K562 (cell line): Measurements from ENCODE around the gene BACE2. TPM values are rescaled to one million over a fixed set of nuclear protein-coding genes. Genes with fewer than 3 reads are reported as not detected.

Source experiments
- ATAC-seq: fragments of 200-7000 bp; cut with Tn5 transposase; 3 replicates; pipeline ENCODE4 v1.9.1; 2020; ENCODE audit warnings: moderate library complexity
- BruUV-seq: library from RNA; stranded (reverse); fragments of 400-500 nt; replicated peaks from 2 replicates; lab custom pipeline; 2021; lab: Mats Ljungman, UMichigan
- CTCF ChIA-PET: fragments of 300-600 bp; formaldehyde crosslinking; extraction: SDS; loops from one replicate; lab custom pipeline; 2021; ENCODE audit warnings: low intra/inter-chr PET ratio; lab: Yijun Ruan, JAX
- POLR2A ChIA-PET: fragments of 300-600, 350-650 bp; sonication (Branson Sonifier 250); formaldehyde crosslinking; extraction: SDS; loops from one replicate; lab custom pipeline; 2021; ENCODE audit warnings: antibody characterized with exemption, inconsistent platforms; lab: Yijun Ruan, JAX
- DNase-seq, 4 experiments: peaks; one replicate each; pipeline versions ENCODE4 v3.0.0 to v3.0.0-alpha.2; 2011 to 2018; ENCODE audit warnings: low spot score in 3 of 4, mixed read lengths in 3 of 4; ENCODE audit errors: extremely low read depth in 1 of 4
- FAIRE-seq: peaks from 2 replicates; lab custom pipeline; 2011; peaks lifted over from hg19 to GRCh38; lab: Jason Lieb, UNC
- H2AFZ ChIP-seq: 2 replicates; pipeline ENCODE4 v1.6.0; 2011; ENCODE audit warnings: low read depth, low read length, control low read depth, inconsistent platforms
- H3K27ac ChIP-seq: fragments of 200-600 bp; 3 replicates; pipeline ENCODE4 v1.8.0; 2011; ENCODE audit warnings: low read depth, mild to moderate bottlenecking, control low read depth, inconsistent platforms, low read length, moderate library complexity, mixed read lengths; ENCODE audit errors: extremely low read depth
- H3K27me3 ChIP-seq, 2 experiments: fragments of 300-600 bp in 1 of 2; 2 replicates in 1 of 2; 3 replicates in 1 of 2; pipeline versions ENCODE4 v1.6.0 to v1.8.0; 2011; ENCODE audit warnings: inconsistent platforms in 2 of 2, low read length in 2 of 2, mild to moderate bottlenecking in 1 of 2, mixed read lengths in 1 of 2, moderate library complexity in 1 of 2; ENCODE audit not compliant: control insufficient read depth in 2 of 2, insufficient read depth in 2 of 2
- H3K36me3 ChIP-seq: fragments of 300-600 bp; 3 replicates; pipeline ENCODE4 v1.8.0; 2011; ENCODE audit warnings: mild to moderate bottlenecking, low read length, inconsistent platforms; ENCODE audit not compliant: control insufficient read depth, insufficient read depth
- H3K4me1 ChIP-seq, 2 experiments: fragments of 200-600 bp in 1 of 2; replicated peaks in 1 of 2; 2 replicates in 1 of 2; 3 replicates in 1 of 2; pipeline versions ENCODE4 v1.5.1 to v1.8.0; 2011; ENCODE audit warnings: inconsistent platforms in 2 of 2, low read length in 2 of 2, mild to moderate bottlenecking in 1 of 2, mixed read lengths in 1 of 2, moderate library complexity in 1 of 2; ENCODE audit not compliant: control insufficient read depth in 2 of 2, insufficient read depth in 2 of 2
- H3K4me2 ChIP-seq: 2 replicates; pipeline ENCODE4 v1.6.1; 2011; ENCODE audit warnings: low read length, control low read depth, inconsistent platforms, mixed read lengths; ENCODE audit not compliant: insufficient read depth
- H3K4me3 ChIP-seq: fragments of 200-600 bp; sonication (generic), shearing (Covaris generic); 2 replicates; pipeline ENCODE4 v1.5.1; 2016; ENCODE audit warnings: control low read depth, inconsistent platforms
- H3K79me2 ChIP-seq: fragments of 200-600 bp; 3 replicates; pipeline ENCODE4 v1.8.0; 2011; ENCODE audit warnings: low read length, inconsistent platforms; ENCODE audit not compliant: control insufficient read depth, insufficient read depth
- H3K9ac ChIP-seq, 2 experiments: 2 replicates each; pipeline versions ENCODE4 v1.6.0 to v1.6.1; 2011; ENCODE audit warnings: low read depth in 2 of 2, low read length in 2 of 2, control low read depth in 1 of 2, inconsistent platforms in 1 of 2, mild to moderate bottlenecking in 1 of 2, mixed read lengths in 1 of 2; ENCODE audit not compliant: insufficient read depth in 1 of 2
- H3K9me1 ChIP-seq: one replicate; pipeline ENCODE4 v1.6.0; 2011; ENCODE audit warnings: inconsistent platforms, mild to moderate bottlenecking, low read length, moderate library complexity; ENCODE audit not compliant: control insufficient read depth, insufficient read depth
- H3K9me3 ChIP-seq: replicated peaks from 2 replicates; pipeline ENCODE4 v1.5.1; 2011; ENCODE audit warnings: low read depth, low read length, inconsistent platforms; ENCODE audit not compliant: control insufficient read depth, insufficient read depth
- H4K20me1 ChIP-seq: replicated peaks from 2 replicates; pipeline ENCODE4 v1.6.1; 2011; ENCODE audit warnings: low read length, inconsistent platforms, mixed read lengths; ENCODE audit not compliant: control insufficient read depth, insufficient read depth
- CREBBP ChIP-seq: IDR thresholded peaks from one replicate; pipeline ENCODE4 v1.6.1; 2012; ENCODE audit warnings: low read depth, mild to moderate bottlenecking, control low read depth, inconsistent platforms, low read length
- ELF2 ChIP-seq: fragments of 250-450 bp; sonication (Bioruptor Pico); IDR thresholded peaks from 2 replicates; pipeline ENCODE4 v1.5.0; 2021; ENCODE audit warnings: mild to moderate bottlenecking
- GTF2E2 ChIP-seq: fragments of 200-800 bp; sonication (Bioruptor generic); IDR thresholded peaks from 2 replicates; pipeline ENCODE4 v1.6.1; 2016; ENCODE audit warnings: missing genetic modification characterization, missing compliant biosample characterization
- KLF6 ChIP-seq: fragments of 250-450 bp; sonication (Bioruptor Pico); IDR thresholded peaks from 2 replicates; pipeline ENCODE4 v1.4.0; 2020; ENCODE audit warnings: mild to moderate bottlenecking, moderate library complexity, borderline replicate concordance
- NFIX ChIP-seq: fragments of 250-450 bp; sonication (Bioruptor Pico); IDR thresholded peaks from 2 replicates; pipeline ENCODE4 v1.4.0; 2020; ENCODE audit warnings: low read depth, mild to moderate bottlenecking, moderate library complexity
- PML ChIP-seq: IDR thresholded peaks from 2 replicates; pipeline ENCODE4 v1.6.1; 2012; ENCODE audit warnings: low read length, inconsistent platforms
- RAD21 ChIP-seq, 2 experiments: fragments of 250-450 bp in 1 of 2; fragments of 450-650 bp in 1 of 2; sonication (Bioruptor Pico) in 1 of 2; formaldehyde crosslinking in 1 of 2; IDR thresholded peaks in 1 of 2; conservative IDR thresholded peaks in 1 of 2; 2 replicates each; pipeline versions ENCODE4 v1.4.0 to v1.8.0; 2020 to 2022; ENCODE audit warnings: mild to moderate bottlenecking in 2 of 2, moderate library complexity in 1 of 2
- WGBS: fragments of 100-300 bp; shearing (Covaris generic); methylation state at CpG from one replicate; pipeline ENCODE4 v1.1.6; 2016; ENCODE audit warnings: low coverage, mixed read lengths; ENCODE audit not compliant: insufficient coverage; ENCODE audit errors: missing lambda C conversion rate; 5-methylcytosine and 5-hydroxymethylcytosine counted together
- in situ Hi-C: fragments of 300-500 bp; cut with MboI; formaldehyde crosslinking; loops from 4 replicates; pipeline ENCODE4 v1.15.0; 2018; ENCODE audit warnings: inconsistent platforms, mixed read lengths
- intact Hi-C: fragments of 100-400 bp; cut with micrococcal nuclease; formaldehyde crosslinking; loops from 2 replicates; pipeline ENCODE4 v1.14.2; 2022
- polyA plus RNA-seq, 8 experiments: library from polyadenylated mRNA; depleted of rRNA in 4 of 8; stranded (reverse) in 5 of 8; unstranded in 3 of 8; fragments of >200 nt; fragmentation: Nextera tagmentation in 2 of 8; fragmentation: Illumina TruSeq in 1 of 8; extraction: Ambion mirVana in 2 of 8; extraction: Trizol in 1 of 8; gene quantifications; 2 replicates each; pipeline versions ENCODE4 v1.2.1 to v1.2.3, GENCODE V29; 2011 to 2014; ENCODE audit warnings: inconsistent platforms in 1 of 8, missing spikeins in 1 of 8
- total RNA-seq, 7 experiments: library from RNA; depleted of rRNA in 6 of 7; stranded (reverse); fragments of >200 nt in 6 of 7; fragmentation: Illumina TruSeq in 2 of 7; extraction: Trizol in 2 of 7; gene quantifications; 2 replicates each; pipeline versions ENCODE4 v1.2.1 to v1.2.3, GENCODE V29; 2011 to 2021; ENCODE audit warnings: low replicate concordance in 1 of 7
- TF ChIP-seq, protein P1 (sequence below): fragments of 250-450 bp; sonication (Bioruptor Pico); IDR thresholded peaks from 2 replicates; pipeline ENCODE4 v1.4.0; 2020
- TF ChIP-seq, protein P2 (sequence below): fragments of 450-650 bp; formaldehyde crosslinking; conservative IDR thresholded peaks from 2 replicates; pipeline ENCODE4 v1.4.0; 2022; ENCODE audit warnings: mild to moderate bottlenecking, missing genetic modification characterization

Gene BACE2
- total and polyA plus RNA-seq, 9 of the 15 experiments (the other 6 are each of a cell fraction or from before 2014, with no cell fraction given): 0.05 to 0.24 (median 0.15) TPM; not detected in 2

DNA sequence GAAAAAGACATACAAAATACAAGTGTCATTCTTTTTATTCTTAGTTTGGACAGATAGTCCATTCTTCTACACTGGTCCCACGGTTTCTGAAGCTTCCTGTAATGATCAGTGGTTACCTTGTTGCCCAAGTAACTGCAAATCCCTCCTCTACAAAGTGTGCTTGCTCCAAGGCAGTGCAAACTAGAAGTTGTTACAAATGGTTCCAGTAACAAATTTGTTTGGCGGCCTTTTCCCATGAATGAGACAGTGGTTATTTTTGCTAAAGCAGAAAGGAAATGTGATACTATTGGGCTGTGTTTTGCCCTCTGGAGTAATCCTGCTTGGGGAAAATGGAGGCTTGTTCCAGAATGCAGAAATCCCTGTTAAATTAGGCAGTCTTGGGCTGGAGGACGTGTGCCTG is 8.9 kb downstream of the BACE2 start:
- FAIRE-seq: no peak

DNA sequence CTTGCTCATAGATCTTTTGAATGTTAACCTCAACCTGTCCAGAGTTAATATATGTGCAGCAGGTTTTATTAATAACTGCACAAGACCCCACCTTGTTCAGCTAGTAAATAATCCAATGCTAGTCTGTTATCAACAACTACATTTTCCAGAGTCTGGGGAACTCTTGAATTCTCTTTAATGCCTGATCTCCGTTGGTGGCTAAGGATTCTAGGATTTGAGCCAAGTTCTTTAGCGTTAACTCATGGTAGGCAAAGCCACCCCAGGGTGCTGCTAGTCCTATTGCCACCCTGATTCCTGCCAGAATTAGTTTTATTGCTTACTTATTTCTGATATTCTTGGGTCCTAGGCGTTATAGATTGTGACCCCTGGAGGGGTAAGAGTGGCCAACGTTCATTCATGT is 12.8 kb downstream of the BACE2 start:
- Histone ChIP-seq H3K9me3 (no peaks in the 10 kb centered on the region), H3K9ac (no peak overlapping the region), H3K36me3 (no peaks in the 10 kb centered on the region), H2AFZ (no peak overlapping the region), H3K4me2 (no peak overlapping the region), H3K4me1 (no peaks in the 10 kb centered on the region), H3K4me3 (no peak overlapping the region), H3K9me1 (no peaks in the 10 kb centered on the region), H4K20me1 (no peaks in the 10 kb centered on the region; the same call in 1 of the 2 replicates), H3K27me3 (no peaks in the 10 kb centered on the region), H3K27ac (no peak overlapping the region), H3K79me2 (no peaks in the 10 kb centered on the region)
- DNase-seq (no peak), ATAC-seq (no peak), FAIRE-seq (no peak)
- ChIA-PET CTCF (no interaction called here), POLR2A (interaction anchor here (1.2 kb wide), 1 partner anchor 16 kb away, joined by 5 read pairs; no protein-coding TSS in a partner anchor)
- in situ Hi-C loops (no loop called here), intact Hi-C loops (no loop called here)
- WGBS: 1% methylated on average over 4 of the region's 4 CpGs
- no TSS peak for BruUV-seq
- TF ChIP-seq, protein P1, sequence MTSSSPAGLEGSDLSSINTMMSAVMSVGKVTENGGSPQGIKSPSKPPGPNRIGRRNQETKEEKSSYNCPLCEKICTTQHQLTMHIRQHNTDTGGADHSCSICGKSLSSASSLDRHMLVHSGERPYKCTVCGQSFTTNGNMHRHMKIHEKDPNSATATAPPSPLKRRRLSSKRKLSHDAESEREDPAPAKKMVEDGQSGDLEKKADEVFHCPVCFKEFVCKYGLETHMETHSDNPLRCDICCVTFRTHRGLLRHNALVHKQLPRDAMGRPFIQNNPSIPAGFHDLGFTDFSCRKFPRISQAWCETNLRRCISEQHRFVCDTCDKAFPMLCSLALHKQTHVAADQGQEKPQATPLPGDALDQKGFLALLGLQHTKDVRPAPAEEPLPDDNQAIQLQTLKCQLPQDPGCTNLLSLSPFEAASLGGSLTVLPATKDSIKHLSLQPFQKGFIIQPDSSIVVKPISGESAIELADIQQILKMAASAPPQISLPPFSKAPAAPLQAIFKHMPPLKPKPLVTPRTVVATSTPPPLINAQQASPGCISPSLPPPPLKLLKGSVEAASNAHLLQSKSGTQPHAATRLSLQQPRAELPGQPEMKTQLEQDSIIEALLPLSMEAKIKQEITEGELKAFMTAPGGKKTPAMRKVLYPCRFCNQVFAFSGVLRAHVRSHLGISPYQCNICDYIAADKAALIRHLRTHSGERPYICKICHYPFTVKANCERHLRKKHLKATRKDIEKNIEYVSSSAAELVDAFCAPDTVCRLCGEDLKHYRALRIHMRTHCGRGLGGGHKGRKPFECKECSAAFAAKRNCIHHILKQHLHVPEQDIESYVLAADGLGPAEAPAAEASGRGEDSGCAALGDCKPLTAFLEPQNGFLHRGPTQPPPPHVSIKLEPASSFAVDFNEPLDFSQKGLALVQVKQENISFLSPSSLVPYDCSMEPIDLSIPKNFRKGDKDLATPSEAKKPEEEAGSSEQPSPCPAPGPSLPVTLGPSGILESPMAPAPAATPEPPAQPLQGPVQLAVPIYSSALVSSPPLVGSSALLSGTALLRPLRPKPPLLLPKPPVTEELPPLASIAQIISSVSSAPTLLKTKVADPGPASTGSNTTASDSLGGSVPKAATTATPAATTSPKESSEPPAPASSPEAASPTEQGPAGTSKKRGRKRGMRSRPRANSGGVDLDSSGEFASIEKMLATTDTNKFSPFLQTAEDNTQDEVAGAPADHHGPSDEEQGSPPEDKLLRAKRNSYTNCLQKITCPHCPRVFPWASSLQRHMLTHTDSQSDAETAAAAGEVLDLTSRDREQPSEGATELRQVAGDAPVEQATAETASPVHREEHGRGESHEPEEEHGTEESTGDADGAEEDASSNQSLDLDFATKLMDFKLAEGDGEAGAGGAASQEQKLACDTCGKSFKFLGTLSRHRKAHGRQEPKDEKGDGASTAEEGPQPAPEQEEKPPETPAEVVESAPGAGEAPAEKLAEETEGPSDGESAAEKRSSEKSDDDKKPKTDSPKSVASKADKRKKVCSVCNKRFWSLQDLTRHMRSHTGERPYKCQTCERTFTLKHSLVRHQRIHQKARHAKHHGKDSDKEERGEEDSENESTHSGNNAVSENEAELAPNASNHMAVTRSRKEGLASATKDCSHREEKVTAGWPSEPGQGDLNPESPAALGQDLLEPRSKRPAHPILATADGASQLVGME (CRISPR knock-in tag): no peak
- TF ChIP-seq NFIX (CRISPR knock-in tag) (no peak), KLF6 (CRISPR knock-in tag) (no peak), ELF2 (no peak)

More for the DNA sequence above, 8.9 kb downstream of the BACE2 start:
- no peak for ATAC-seq
- H2AFZ ChIP-seq: no peak overlapping the region
- DNase-seq: no peak
- H3K27ac ChIP-seq: no peak overlapping the region
- no peaks in the 10 kb centered on the region; the same call in 1 of the 2 replicates for H4K20me1 ChIP-seq
- TF ChIP-seq CREBBP: no peak
- TF ChIP-seq PML: no peak
- TF ChIP-seq, protein P2, sequence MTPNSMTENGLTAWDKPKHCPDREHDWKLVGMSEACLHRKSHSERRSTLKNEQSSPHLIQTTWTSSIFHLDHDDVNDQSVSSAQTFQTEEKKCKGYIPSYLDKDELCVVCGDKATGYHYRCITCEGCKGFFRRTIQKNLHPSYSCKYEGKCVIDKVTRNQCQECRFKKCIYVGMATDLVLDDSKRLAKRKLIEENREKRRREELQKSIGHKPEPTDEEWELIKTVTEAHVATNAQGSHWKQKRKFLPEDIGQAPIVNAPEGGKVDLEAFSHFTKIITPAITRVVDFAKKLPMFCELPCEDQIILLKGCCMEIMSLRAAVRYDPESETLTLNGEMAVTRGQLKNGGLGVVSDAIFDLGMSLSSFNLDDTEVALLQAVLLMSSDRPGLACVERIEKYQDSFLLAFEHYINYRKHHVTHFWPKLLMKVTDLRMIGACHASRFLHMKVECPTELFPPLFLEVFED (CRISPR knock-in tag): no peak
- TF ChIP-seq RAD21 (CRISPR knock-in tag; conservative IDR thresholded peaks at IDR 0.05 in 1 of 2, IDR thresholded peaks at IDR 0.05 in 1 of 2): no peak
- TF ChIP-seq GTF2E2 (tag): no peak
- TF ChIP-seq, all 486 proteins: peak for 0
- Histone ChIP-seq H3K79me2 (no peaks in the 10 kb centered on the region), H3K9ac (no peak overlapping the region), H3K4me3 (no peak overlapping the region), H3K27me3 (no peaks in the 10 kb centered on the region; a peak in 2 of 5 replicates), H3K4me2 (no peak overlapping the region), H3K4me1 (no peaks in the 10 kb centered on the region), H3K9me1 (no peaks in the 10 kb centered on the region), H3K36me3 (no peaks in the 10 kb centered on the region), H3K9me3 (no peaks in the 10 kb centered on the region)
- intact Hi-C loops (no loop called here), in situ Hi-C loops (no loop called here)
- no TSS peak for BruUV-seq
- ChIA-PET POLR2A (no interaction called here), CTCF (no interaction called here)
- WGBS: 0% methylated on average over 3 of the region's 3 CpGs
